Testis (tissue), 2 donors: ENCODE results near the gene MAP7D2.

Source experiments
- CTCF ChIP-seq, 3 experiments: fragments of 450-650 bp in 2 of 3; fragments of 200-600 bp in 1 of 3; sonication (generic) in 1 of 3; IDR thresholded peaks; one replicate each; pipeline ENCODE4 v1.5.1; 2016 to 2019; ENCODE audit warnings: antibody characterized with exemption in 3 of 3, mild to moderate bottlenecking in 2 of 3, moderate library complexity in 1 of 3
- POLR2A ChIP-seq: fragments of 450-650 bp; IDR thresholded peaks from one replicate; pipeline ENCODE4 v1.6.1; 2017; ENCODE audit warnings: antibody characterized with exemption, mild to moderate bottlenecking, moderate library complexity

GRCh38 chrX:20140420-20140819 is 23.7 kb upstream of the MAP7D2 start:
- TF ChIP-seq CTCF (IDR thresholded peaks at IDR 0.05), result no peak
- no peak for TF ChIP-seq POLR2A
